Stomach (tissue), 4 donors: Measurements from ENCODE around the gene CAB39L.

ENCODE experiments used
- CTCF ChIP-seq, 7 experiments: fragments of 450-650 bp in 4 of 7; fragments of 200-600 bp in 3 of 7; sonication (generic) in 3 of 7; IDR thresholded peaks; one replicate each; pipeline ENCODE4 v1.5.1; 2016 to 2019; ENCODE audit warnings: antibody characterized with exemption in 7 of 7, control low read depth in 2 of 7, mild to moderate bottlenecking in 1 of 7
- POLR2A ChIP-seq, 4 donors: fragments of 450-650 bp; IDR thresholded peaks; one replicate each; pipeline ENCODE4 v1.6.1; 2016; ENCODE audit warnings: antibody characterized with exemption in 4 of 4, control low read depth in 2 of 4, mild to moderate bottlenecking in 1 of 4, moderate library complexity in 1 of 4
- POLR2AphosphoS5 ChIP-seq, 3 donors: sonication (generic); formaldehyde crosslinking; IDR thresholded peaks; one replicate each; pipeline ENCODE4 v1.6.1; 2016; ENCODE audit warnings: antibody characterized with exemption in 3 of 3

GRCh38 chr13:49278211-49278610 lies 165.7 kb downstream of the CAB39L start:
- TF ChIP-seq POLR2A (IDR thresholded peaks at IDR 0.05) (no peak), POLR2AphosphoS5 (IDR thresholded peaks at IDR 0.05) (no peak), CTCF (IDR thresholded peaks at IDR 0.05) (no peak)
